ENCODE data around the gene PUM2.

DNA sequence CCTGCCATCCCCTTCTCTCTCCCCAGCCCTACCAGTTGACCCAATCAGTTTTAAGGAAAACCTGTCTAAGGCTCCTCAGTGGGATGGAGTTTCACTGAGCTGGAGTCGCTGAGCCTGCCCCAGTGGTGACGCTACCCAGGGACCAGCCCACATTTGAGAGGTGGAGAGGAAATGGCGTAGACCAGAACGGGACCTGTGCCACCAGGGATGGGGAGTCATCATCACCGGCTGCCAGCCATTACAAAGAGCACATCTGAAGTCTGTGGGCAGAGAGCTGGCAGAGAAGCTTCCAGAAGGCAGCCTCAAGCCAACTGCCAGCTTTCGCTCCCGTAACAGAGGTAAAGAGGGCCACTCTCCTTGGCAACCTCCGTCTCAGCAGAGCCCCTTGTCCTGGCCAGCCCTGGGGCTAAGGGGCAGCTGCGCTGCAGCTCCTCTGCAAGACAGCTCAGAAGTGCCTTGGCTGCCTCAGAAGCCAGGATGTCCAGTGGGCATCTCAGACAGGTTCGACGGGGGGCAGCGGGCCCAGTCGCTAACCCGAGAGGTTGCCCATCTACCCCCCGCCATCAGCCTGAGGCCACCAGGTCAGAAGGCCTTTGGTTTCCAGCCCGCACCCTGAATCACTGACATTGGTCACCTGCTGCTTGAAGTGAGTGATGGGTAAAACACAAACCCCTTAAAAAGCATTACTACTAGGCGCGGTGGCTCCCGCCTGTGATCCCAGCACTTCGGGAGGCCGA is 141.1 kb downstream of the PUM2 start:
- TF ChIP-seq CTCF (conservative IDR thresholded peaks at IDR 0.05; ENCODE audit: low read depth, low read length) (no peak), EZH2 (IDR thresholded peaks at IDR 0.05; ENCODE audit: borderline replicate concordance, low read depth, low read length, poor library complexity, severe bottlenecking) (no peak)

Data from A673 (cell line).